D721Med (cell line): ENCODE measurements around the gene GRIN2D.

Experiments
- DNase-seq: peaks from one replicate; pipeline ENCODE4 v3.0.0; 2011; ENCODE audit warnings: low spot score; ENCODE audit not compliant: insufficient read length
- FAIRE-seq: peaks from 2 replicates; lab custom pipeline; 2011; peaks lifted over from hg19 to GRCh38; lab: Jason Lieb, UNC
- CTCF ChIP-seq: IDR thresholded peaks from 2 replicates; pipeline ENCODE4 v1.5.1; 2012; ENCODE audit warnings: mild to moderate bottlenecking, control low read depth; ENCODE audit not compliant: insufficient read depth; ENCODE audit errors: missing control alignments

Gene GRIN2D

GRCh38 chr19:48392860-48393558 is 459 bp upstream of the GRIN2D start:
- DNase-seq (no peak), FAIRE-seq (no peak)
- no peak for TF ChIP-seq CTCF

- no peak for TF ChIP-seq CTCF
- no peak for DNase-seq
- FAIRE-seq: no peak
These were observed 1.1 kb downstream of the GRIN2D start for GRCh38 chr19:48394331-48395169.

GRCh38 chr19:48395170-48395455 is 1.6 kb downstream of the GRIN2D start:
- FAIRE-seq: no peak
- TF ChIP-seq CTCF: no peak
- DNase-seq: no peak

- no peak for FAIRE-seq
- no peak for DNase-seq
- no peak for TF ChIP-seq CTCF
These were observed 2.0 kb downstream of the GRIN2D start for GRCh38 chr19:48395499-48395898.

- TF ChIP-seq CTCF: no peak
- FAIRE-seq (no peak), DNase-seq (no peak)
These were observed 2.8 kb downstream of the GRIN2D start for GRCh38 chr19:48396016-48396823.

- FAIRE-seq: no peak
- TF ChIP-seq CTCF: no peak
These were observed 3.3 kb downstream of the GRIN2D start for GRCh38 chr19:48396824-48397176.

More at GRCh38 chr19:48396824-48397176, 3.3 kb downstream of the GRIN2D start:
- DNase-seq: no peak
